Loucy (cell line): Measurements from ENCODE around the gene TRAF3IP3.
A peak's percentile ranks its signal among the peaks of the same experiment; 100 is the strongest.

Experiments used
- H2AFZ ChIP-seq: fragments of 200-600 bp; sonication (generic); 2 replicates; pipeline ENCODE4 v1.6.0; 2016; ENCODE audit warnings: antibody characterized with exemption, mild to moderate bottlenecking, low read length, moderate library complexity
- H3F3A ChIP-seq: fragments of 200-600 bp; 2 replicates; pipeline ENCODE4 v1.6.0; 2016; ENCODE audit warnings: antibody characterized with exemption, low read depth, mild to moderate bottlenecking
- H3K27me3 ChIP-seq: fragments of 200-600 bp; sonication (generic); 2 replicates; pipeline ENCODE4 v1.6.1; 2014; ENCODE audit warnings: low read length, mild to moderate bottlenecking; ENCODE audit not compliant: insufficient read depth, poor library complexity, severe bottlenecking
- H3K36me3 ChIP-seq: fragments of 200-600 bp; sonication (generic); 2 replicates; pipeline ENCODE4 v1.6.1; 2016; ENCODE audit warnings: low read length; ENCODE audit not compliant: insufficient read depth
- H3K4me1 ChIP-seq: fragments of 200-600 bp; sonication (generic); 2 replicates; pipeline ENCODE4 v1.5.1; 2014; ENCODE audit warnings: low read length, mild to moderate bottlenecking; ENCODE audit not compliant: insufficient read depth, poor library complexity, severe bottlenecking
- H3K4me2 ChIP-seq: fragments of 200-600 bp; sonication (generic); 2 replicates; pipeline ENCODE4 v1.6.0; 2014; ENCODE audit warnings: antibody characterized with exemption, low read length, low read depth, mild to moderate bottlenecking; ENCODE audit not compliant: poor library complexity, severe bottlenecking
- H3K4me3 ChIP-seq: fragments of 200-600 bp; sonication (generic); 2 replicates; pipeline ENCODE4 v1.5.1; 2014; ENCODE audit warnings: low read length, mild to moderate bottlenecking, mixed read lengths; ENCODE audit not compliant: poor library complexity, severe bottlenecking
- H3K79me2 ChIP-seq: fragments of 200-600 bp; sonication (generic); 2 replicates; pipeline ENCODE4 v1.6.1; 2014; ENCODE audit warnings: low read length; ENCODE audit not compliant: insufficient read depth
- H3K9ac ChIP-seq: fragments of 200-600 bp; sonication (generic); 2 replicates; pipeline ENCODE4 v1.6.0; 2014; ENCODE audit warnings: mild to moderate bottlenecking, low read depth, low read length, moderate library complexity; ENCODE audit not compliant: poor library complexity, severe bottlenecking
- H3K9me2 ChIP-seq: fragments of 200-600 bp; sonication (generic); replicated peaks from 2 replicates; pipeline ENCODE4 v1.6.1; 2016; ENCODE audit warnings: low read depth, low read length, mixed read lengths
- H3K9me3 ChIP-seq: fragments of 200-600 bp; sonication (generic); 2 replicates; pipeline ENCODE4 v1.6.1; 2014; ENCODE audit warnings: mild to moderate bottlenecking, antibody characterized with exemption, low read length, low read depth; ENCODE audit not compliant: insufficient read depth
- H4K20me1 ChIP-seq: fragments of 200-600 bp; sonication (generic); 2 replicates; pipeline ENCODE4 v1.6.0; 2014; ENCODE audit warnings: antibody characterized with exemption, low read length, mild to moderate bottlenecking; ENCODE audit not compliant: insufficient read depth, poor library complexity, severe bottlenecking
- EZH2phosphoT487 ChIP-seq: fragments of 200-600 bp; IDR thresholded peaks from 2 replicates; pipeline ENCODE4 v1.6.1; 2018; ENCODE audit warnings: antibody characterized with exemption, mild to moderate bottlenecking, moderate library complexity, borderline replicate concordance
- TF ChIP-seq, protein P1 (sequence below): fragments of 200-600 bp; sonication (generic); conservative IDR thresholded peaks from 2 replicates; pipeline ENCODE4 v1.5.1; 2014; ENCODE audit warnings: mild to moderate bottlenecking, antibody characterized with exemption, low read length

Gene TRAF3IP3

DNA sequence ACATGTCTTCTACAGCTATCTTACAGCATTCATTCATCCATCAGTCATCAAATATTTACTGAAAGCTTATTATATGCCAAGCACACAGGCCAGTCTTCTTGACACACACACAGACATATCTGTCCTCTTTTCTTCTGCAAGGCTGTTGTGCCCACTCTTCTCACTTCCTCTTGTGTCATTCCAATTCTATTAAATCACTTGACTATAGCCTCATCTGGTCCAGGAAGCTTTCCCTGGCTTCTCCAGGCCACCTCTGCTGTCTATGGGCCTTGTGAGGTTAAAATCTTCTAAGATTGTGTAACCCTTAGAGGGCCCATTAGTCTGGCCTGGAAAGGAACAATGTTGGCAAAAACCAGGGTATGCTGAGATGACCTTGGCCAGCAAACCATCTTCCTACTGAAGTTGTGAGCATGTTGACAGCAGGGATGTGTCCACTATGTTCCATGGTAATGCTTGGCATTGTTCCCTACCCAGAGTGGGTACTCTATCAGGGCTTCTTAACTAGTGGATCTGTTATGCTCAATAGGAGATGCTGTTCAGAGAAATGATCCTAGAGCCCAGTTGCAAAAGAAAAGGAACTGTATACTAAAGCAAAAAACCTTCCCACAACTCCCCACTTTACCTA is 5.3 kb downstream of the TRAF3IP3 start:
- H4K20me1 ChIP-seq = peaks cover 29% of the 10 kb centered on the region
- TF ChIP-seq, protein P1, sequence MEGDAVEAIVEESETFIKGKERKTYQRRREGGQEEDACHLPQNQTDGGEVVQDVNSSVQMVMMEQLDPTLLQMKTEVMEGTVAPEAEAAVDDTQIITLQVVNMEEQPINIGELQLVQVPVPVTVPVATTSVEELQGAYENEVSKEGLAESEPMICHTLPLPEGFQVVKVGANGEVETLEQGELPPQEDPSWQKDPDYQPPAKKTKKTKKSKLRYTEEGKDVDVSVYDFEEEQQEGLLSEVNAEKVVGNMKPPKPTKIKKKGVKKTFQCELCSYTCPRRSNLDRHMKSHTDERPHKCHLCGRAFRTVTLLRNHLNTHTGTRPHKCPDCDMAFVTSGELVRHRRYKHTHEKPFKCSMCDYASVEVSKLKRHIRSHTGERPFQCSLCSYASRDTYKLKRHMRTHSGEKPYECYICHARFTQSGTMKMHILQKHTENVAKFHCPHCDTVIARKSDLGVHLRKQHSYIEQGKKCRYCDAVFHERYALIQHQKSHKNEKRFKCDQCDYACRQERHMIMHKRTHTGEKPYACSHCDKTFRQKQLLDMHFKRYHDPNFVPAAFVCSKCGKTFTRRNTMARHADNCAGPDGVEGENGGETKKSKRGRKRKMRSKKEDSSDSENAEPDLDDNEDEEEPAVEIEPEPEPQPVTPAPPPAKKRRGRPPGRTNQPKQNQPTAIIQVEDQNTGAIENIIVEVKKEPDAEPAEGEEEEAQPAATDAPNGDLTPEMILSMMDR = no peak
- no peak for TF ChIP-seq EZH2phosphoT487
- no peak overlapping the region for H2AFZ ChIP-seq
- peaks cover 50% of the 10 kb centered on the region for H3K79me2 ChIP-seq
- H3K9ac ChIP-seq = no peak overlapping the region
- peaks cover 47% of the 10 kb centered on the region for H3K4me1 ChIP-seq
- H3K4me2 ChIP-seq = peak overlapping the region; percentile 20
- peaks cover 10% of the 10 kb centered on the region for H3F3A ChIP-seq
- no peaks in the 10 kb centered on the region for H3K9me3 ChIP-seq
- no peak overlapping the region for H3K4me3 ChIP-seq
- peaks cover 31% of the 10 kb centered on the region; the same call in 1 of the 2 replicates for H3K36me3 ChIP-seq
- H3K9me2 ChIP-seq = no peaks in the 10 kb centered on the region
- no peaks in the 10 kb centered on the region for H3K27me3 ChIP-seq

- TF ChIP-seq, protein P1 = no peak
- TF ChIP-seq EZH2phosphoT487 = no peak
- Histone ChIP-seq H3K79me2 (peaks cover 26% of the 10 kb centered on the region), H3K9ac (no peak overlapping the region), H3K27me3 (no peaks in the 10 kb centered on the region), H3K9me3 (no peaks in the 10 kb centered on the region), H3K4me3 (no peak overlapping the region), H3K4me1 (peaks cover 41% of the 10 kb centered on the region), H3K9me2 (no peaks in the 10 kb centered on the region), H4K20me1 (peaks cover 8% of the 10 kb centered on the region), H3K4me2 (no peak overlapping the region), H3F3A (peaks cover 23% of the 10 kb centered on the region), H2AFZ (no peak overlapping the region), H3K36me3 (peaks cover 23% of the 10 kb centered on the region; the same call in 1 of the 2 replicates)
Measured at GRCh38 chr1:209766051-209766450, 10.2 kb downstream of the TRAF3IP3 start.

GRCh38 chr1:209767096-209767495 is 11.2 kb downstream of the TRAF3IP3 start:
- Histone ChIP-seq H3K79me2 (peaks cover 28% of the 10 kb centered on the region), H3K4me3 (peak overlapping the region; percentile 89), H3F3A (peaks cover 23% of the 10 kb centered on the region), H4K20me1 (peaks cover 5% of the 10 kb centered on the region), H3K36me3 (peaks cover 20% of the 10 kb centered on the region; the same call in 1 of the 2 replicates), H3K9me3 (no peaks in the 10 kb centered on the region), H3K4me1 (peaks cover 38% of the 10 kb centered on the region), H3K4me2 (peak overlapping the region; percentile 99), H3K9me2 (no peaks in the 10 kb centered on the region), H2AFZ (no peak overlapping the region), H3K9ac (peak overlapping the region; percentile 94), H3K27me3 (no peaks in the 10 kb centered on the region)
- TF ChIP-seq, protein P1 = no peak
- no peak for TF ChIP-seq EZH2phosphoT487
